HepG2 (cell line): Measurements from ENCODE around the gene CADM4. TPM values are rescaled to one million over a fixed set of nuclear protein-coding genes. Genes with fewer than 3 reads are reported as not detected.
A peak's percentile ranks its signal among the peaks of the same experiment; 100 is the strongest.

ENCODE experiments used
- ARNTL ChIP-seq: sonication (generic); formaldehyde crosslinking; IDR thresholded peaks from 2 replicates; pipeline ENCODE4 v1.4.0; 2020; ENCODE audit warnings: mild to moderate bottlenecking, missing genetic modification reagents
- BCL3 ChIP-seq: sonication (generic); formaldehyde crosslinking; IDR thresholded peaks from 2 replicates; pipeline ENCODE4 v1.5.1; 2020; ENCODE audit warnings: mild to moderate bottlenecking, missing genetic modification reagents, moderate library complexity
- FOXP4 ChIP-seq: sonication (generic); formaldehyde crosslinking; IDR thresholded peaks from 2 replicates; pipeline ENCODE4 v1.4.0; 2020; ENCODE audit warnings: missing genetic modification reagents
- HNF1B ChIP-seq: sonication (generic); formaldehyde crosslinking; IDR thresholded peaks from 2 replicates; pipeline ENCODE4 v1.5.1; 2020; ENCODE audit warnings: mild to moderate bottlenecking, moderate library complexity, missing genetic modification reagents
- KIAA2018 ChIP-seq: sonication (generic); formaldehyde crosslinking; IDR thresholded peaks from 2 replicates; pipeline ENCODE4 v1.5.0; 2020; ENCODE audit warnings: mild to moderate bottlenecking, missing genetic modification reagents, borderline replicate concordance
- RARA ChIP-seq: IDR thresholded peaks from 2 replicates; pipeline ENCODE4 v1.6.1; 2016; ENCODE audit warnings: missing genetic modification reagents, missing compliant biosample characterization
- RXRB ChIP-seq: IDR thresholded peaks from 2 replicates; pipeline ENCODE4 v1.6.1; 2016; ENCODE audit warnings: borderline replicate concordance, missing genetic modification reagents, missing compliant biosample characterization
- SMAD1 ChIP-seq: sonication (generic); formaldehyde crosslinking; IDR thresholded peaks from 2 replicates; pipeline ENCODE4 v1.4.0; 2020; ENCODE audit warnings: missing genetic modification reagents, low read depth, mild to moderate bottlenecking, borderline replicate concordance
- TFDP1 ChIP-seq: IDR thresholded peaks from 2 replicates; pipeline ENCODE4 v1.6.1; 2016; ENCODE audit warnings: missing compliant biosample characterization, missing genetic modification reagents, borderline replicate concordance
- ZFAT ChIP-seq: sonication (generic); formaldehyde crosslinking; conservative IDR thresholded peaks from 2 replicates; pipeline ENCODE4 v1.8.1; 2023; ENCODE audit warnings: missing genetic modification reagents, inconsistent platforms
- ZFP36L1 ChIP-seq: sonication (generic); formaldehyde crosslinking; IDR thresholded peaks from 2 replicates; pipeline ENCODE4 v1.8.0; 2022; ENCODE audit warnings: mild to moderate bottlenecking, missing genetic modification reagents, moderate library complexity
- ZFP37 ChIP-seq: sonication (generic); formaldehyde crosslinking; IDR thresholded peaks from 2 replicates; pipeline ENCODE4 v1.4.0; 2020; ENCODE audit warnings: missing genetic modification reagents, borderline replicate concordance
- ZNF430 ChIP-seq: sonication (generic); formaldehyde crosslinking; IDR thresholded peaks from 2 replicates; pipeline ENCODE4 v1.9.0; 2021; ENCODE audit warnings: mild to moderate bottlenecking, missing genetic modification reagents
- ZZZ3 ChIP-seq: sonication (generic); formaldehyde crosslinking; IDR thresholded peaks from 2 replicates; pipeline ENCODE4 v1.4.0; 2020; ENCODE audit warnings: missing genetic modification reagents, mild to moderate bottlenecking, borderline replicate concordance
- polyA plus RNA-seq, 8 experiments: library from polyadenylated mRNA; depleted of rRNA in 3 of 8; stranded (reverse) in 7 of 8; unstranded in 1 of 8; fragments of >200 nt; fragmentation: Illumina TruSeq in 4 of 8; extraction: Trizol in 4 of 8; gene quantifications; 2 replicates each; pipeline versions ENCODE4 v1.2.1 to v1.2.3, GENCODE V29; 2011 to 2016; ENCODE audit warnings: low read depth in 4 of 8, missing spikeins in 1 of 8, mixed read lengths in 1 of 8; ENCODE audit not compliant: insufficient read depth in 1 of 8
- total RNA-seq, 5 experiments: library from RNA; depleted of rRNA; stranded (reverse); fragments of >200 nt; fragmentation: Illumina TruSeq; extraction: Trizol; gene quantifications; 2 replicates each; pipeline ENCODE4 v1.2.3, GENCODE V29; 2016; ENCODE audit warnings: low read depth in 1 of 5

Gene CADM4
- total and polyA plus RNA-seq, 2 of the 13 experiments (the other 11 are each of a cell fraction or from before 2014, with no cell fraction given) = 8.5 to 16.0 TPM

GRCh38 chr19:43634872-43635560 lies 4.6 kb downstream of the CADM4 start (continued):
- no peak for TF ChIP-seq SMAD1
- TF ChIP-seq ZFP37 (CRISPR knock-in tag) = no peak
- peak; percentile 69 for TF ChIP-seq FOXP4 (CRISPR knock-in tag)
- no peak for TF ChIP-seq ZFAT (CRISPR knock-in tag)
- 0 out of 2 replicates have a peak, but pooled peaks have one; percentile 49 for TF ChIP-seq ZFP36L1 (CRISPR knock-in tag)
- TF ChIP-seq HNF1B (CRISPR knock-in tag) = peak; percentile 61; the same call in 1 of the 2 replicates
- peak; percentile 62; the same call in 1 of the 2 replicates for TF ChIP-seq ARNTL (CRISPR knock-in tag)
- TF ChIP-seq RXRB (CRISPR knock-in tag) = peak; percentile 46; the same call in 1 of the 2 replicates
- TF ChIP-seq ZZZ3 = 0 out of 2 replicates have a peak, but pooled peaks have one; percentile 40
- no peak for TF ChIP-seq BCL3 (CRISPR knock-in tag)
- TF ChIP-seq ZNF430 (CRISPR knock-in tag) = peak; percentile 66; the same call in 1 of the 2 replicates
- no peak for TF ChIP-seq KIAA2018
- no peak for TF ChIP-seq RARA (CRISPR knock-in tag)
- no peak for TF ChIP-seq TFDP1 (CRISPR knock-in tag)
